ENCODE results near the gene UAP1.

GRCh38 chr1:162537216-162537615 lies 24.3 kb upstream of the UAP1 start:
- TF ChIP-seq CTCF (IDR thresholded peaks at IDR 0.05) (no peak), POLR2A (IDR thresholded peaks at IDR 0.05; ENCODE audit: low read depth) (no peak)

Measured in esophagus muscularis mucosa (tissue), 3 donors.